ENCODE data around the gene UQCRHL.

The UQCRHL gene

GRCh38 chr1:15796086-15796462, 11.4 kb downstream of the UQCRHL start:
- DNase-seq: no peak

GRCh38 chr1:15788624-15789301, 18.7 kb downstream of the UQCRHL start:
- DNase-seq: no peak

- no peak for DNase-seq
Measured at GRCh38 chr1:15786581-15786980, 20.9 kb downstream of the UQCRHL start.

GRCh38 chr1:15785683-15786082, 21.8 kb downstream of the UQCRHL start:
- no peak for DNase-seq

GRCh38 chr1:15777909-15778707, 29.3 kb downstream of the UQCRHL start:
- no peak for DNase-seq

- DNase-seq: no peak
Measured at GRCh38 chr1:15775706-15776105, 31.7 kb downstream of the UQCRHL start.

- no peak for DNase-seq
Measured at GRCh38 chr1:15771836-15772515, 35.5 kb downstream of the UQCRHL start.

- no peak for DNase-seq
Measured at GRCh38 chr1:15770313-15770962, 37.0 kb downstream of the UQCRHL start.

- no peak for DNase-seq
Measured at GRCh38 chr1:15768388-15768787, 39.1 kb downstream of the UQCRHL start.

- DNase-seq: no peak
Measured at GRCh38 chr1:15767941-15768340, 39.5 kb downstream of the UQCRHL start.

- no peak for DNase-seq
Measured at GRCh38 chr1:15765495-15766194, 41.8 kb downstream of the UQCRHL start.

GRCh38 chr1:15764890-15765289, 42.6 kb downstream of the UQCRHL start:
- DNase-seq: no peak

- no peak for DNase-seq
Measured at GRCh38 chr1:15764269-15764764, 43.1 kb downstream of the UQCRHL start.

GRCh38 chr1:15762546-15762945, 44.9 kb downstream of the UQCRHL start:
- DNase-seq: no peak

- no peak for DNase-seq
Measured at GRCh38 chr1:15761366-15762128, 45.9 kb downstream of the UQCRHL start.

- DNase-seq: no peak
Measured at GRCh38 chr1:15760520-15761211, 46.8 kb downstream of the UQCRHL start.

- DNase-seq: no peak
Measured at GRCh38 chr1:15758953-15759661, 48.3 kb downstream of the UQCRHL start.

- DNase-seq: peak; percentile 7
Measured at GRCh38 chr1:15758343-15758931, 49.0 kb downstream of the UQCRHL start, which contains the start of gene FBLIM1. FBLIM1 (plus strand) TSS chr1:15758795; CDS start chr1:15764984, 6,189 bp downstream.

- DNase-seq: no peak
Measured at GRCh38 chr1:15757575-15758342, 49.7 kb downstream of the UQCRHL start.
